CD4-positive, alpha-beta T cell treated with Interleukin-2 at 100 ng/mL for 4 hours (primary cell): Measurements from ENCODE around the gene OR1C1.
"Not testable (repeated sequence)": the region's sequence is repeated elsewhere in the genome, so short reads cannot be mapped to it uniquely, and the experiment has no call there.

Experiments
- DNase-seq: peaks from one replicate; pipeline ENCODE4 v3.0.0-alpha.2; 2020; ENCODE audit warnings: low spot score

OR1C1 gene, protein sequence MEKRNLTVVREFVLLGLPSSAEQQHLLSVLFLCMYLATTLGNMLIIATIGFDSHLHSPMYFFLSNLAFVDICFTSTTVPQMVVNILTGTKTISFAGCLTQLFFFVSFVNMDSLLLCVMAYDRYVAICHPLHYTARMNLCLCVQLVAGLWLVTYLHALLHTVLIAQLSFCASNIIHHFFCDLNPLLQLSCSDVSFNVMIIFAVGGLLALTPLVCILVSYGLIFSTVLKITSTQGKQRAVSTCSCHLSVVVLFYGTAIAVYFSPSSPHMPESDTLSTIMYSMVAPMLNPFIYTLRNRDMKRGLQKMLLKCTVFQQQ

DNA sequence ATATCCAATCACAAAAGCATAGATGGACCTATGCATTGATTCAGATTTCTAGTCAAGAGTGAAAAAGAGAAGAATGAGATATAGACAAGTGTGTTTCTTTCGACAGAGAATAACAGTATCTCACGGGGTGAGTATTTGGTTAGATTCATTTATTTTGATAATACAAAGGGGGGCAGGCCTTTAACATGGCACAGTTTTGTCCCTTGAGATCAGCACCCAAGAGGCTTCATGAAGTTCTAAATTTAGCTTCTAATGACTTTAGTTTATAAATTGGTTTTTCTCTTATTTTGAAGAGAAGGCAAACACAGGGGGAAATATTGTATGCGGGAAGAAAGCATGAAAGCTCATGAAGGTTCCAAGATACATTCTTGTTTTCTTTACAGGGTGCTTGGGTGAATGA, at the start of gene OR1C1:
Gene OR1C1, minus strand, starts transcription at position 101 of the 400 bp plus-strand sequence. CDS start 2,150 bp downstream, outside the sequence.
- no peak for DNase-seq

DNA sequence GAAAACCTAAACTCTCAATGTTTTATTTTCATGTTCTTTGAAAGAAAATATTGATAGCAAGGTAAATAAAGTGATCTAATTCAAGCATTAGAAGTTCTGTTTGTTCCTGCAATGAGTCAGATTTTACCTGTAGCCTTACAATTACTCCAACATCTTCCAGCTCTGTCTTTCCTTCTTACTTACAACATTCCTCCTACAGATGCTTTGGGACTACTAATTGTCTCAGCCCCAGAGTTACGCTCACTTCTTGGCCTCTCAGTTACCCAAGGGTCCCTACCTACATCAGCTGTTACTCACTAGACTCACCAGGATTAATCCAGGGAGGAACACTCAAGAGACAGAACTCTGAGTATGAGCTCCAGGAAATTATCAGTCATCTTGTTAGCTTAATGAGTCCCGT, 37.2 kb upstream of the OR1C1 start:
- no peak for DNase-seq

DNA sequence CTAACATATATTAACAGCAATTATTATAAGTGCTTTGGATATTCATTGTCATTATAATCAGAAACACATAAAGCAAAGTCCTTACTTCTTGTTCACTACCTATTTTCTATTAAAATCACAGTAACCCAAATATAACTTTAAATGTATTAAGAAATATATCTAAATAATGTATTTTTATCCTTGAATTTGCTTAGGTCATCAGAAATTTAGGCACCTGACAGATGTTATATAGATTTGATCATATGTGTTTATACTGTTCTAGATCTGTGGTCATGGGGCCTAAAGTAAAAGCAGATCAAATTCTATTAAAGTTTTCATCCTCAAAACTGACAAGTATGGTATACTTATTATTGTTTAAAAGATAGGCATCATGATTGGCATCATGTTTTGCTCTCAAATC, 9.2 kb upstream of the OR1C1 start:
- DNase-seq, result no peak

DNA sequence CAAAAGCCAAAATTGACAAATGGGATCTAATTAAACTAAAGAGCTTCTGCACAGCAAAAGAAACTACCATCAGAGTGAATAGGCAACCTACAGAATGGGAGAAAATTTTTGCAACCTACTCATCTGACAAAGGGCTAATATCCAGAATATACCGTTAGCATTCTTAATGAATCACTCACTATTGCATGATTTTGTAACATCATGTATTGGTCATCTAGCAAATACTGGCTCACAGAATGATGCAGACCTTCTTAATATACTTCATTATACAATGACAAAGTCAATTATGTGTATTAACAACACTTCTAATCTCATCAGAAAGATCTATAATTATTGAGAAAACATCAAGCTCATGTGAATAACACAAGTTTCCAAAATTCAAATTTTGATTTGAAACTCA, 6.0 kb downstream of the OR1C1 start:
- DNase-seq, result not testable (repeated sequence)

DNA sequence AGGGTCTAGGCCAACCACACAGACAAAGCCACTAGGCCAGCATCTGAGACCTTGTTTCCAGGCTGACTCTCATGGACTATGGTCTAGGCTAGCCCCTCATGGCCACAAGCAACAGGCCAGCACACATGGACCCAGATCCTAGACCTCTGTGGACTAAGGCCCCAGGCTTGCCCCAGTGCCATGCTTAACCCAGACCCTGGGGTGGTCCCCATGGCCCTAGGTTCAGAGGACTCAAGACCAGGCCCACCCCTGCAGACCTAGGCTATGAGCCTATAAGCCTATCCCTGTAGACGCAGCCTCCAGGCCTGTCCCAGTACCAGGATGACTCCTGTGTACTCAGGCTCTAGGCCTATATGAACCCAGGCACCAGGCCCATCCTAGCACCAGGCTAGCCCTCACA, 10.5 kb downstream of the OR1C1 start:
- DNase-seq, result no peak

DNA sequence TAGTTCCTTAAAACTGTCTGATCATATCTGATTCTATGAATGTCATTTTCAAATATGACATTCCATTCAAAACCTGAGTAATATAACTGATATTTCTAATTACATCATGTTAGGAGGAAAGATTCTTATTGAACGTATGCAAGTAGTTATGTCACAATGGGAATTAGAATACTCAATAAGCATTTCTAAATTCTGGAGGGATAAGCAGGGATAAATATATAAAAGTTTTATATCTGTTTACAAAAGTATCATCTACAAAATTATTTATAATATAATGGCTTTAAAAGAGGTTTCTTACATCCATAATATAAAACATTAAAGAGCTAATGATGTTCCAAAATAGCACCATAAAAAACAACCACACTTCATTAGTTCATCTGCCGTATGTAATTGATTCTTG, 12.3 kb downstream of the OR1C1 start, which contains the start of gene OR14A2:
Gene OR14A2, minus strand, starts transcription at position 101 of the 400 bp plus-strand sequence.
- DNase-seq, result no peak

DNA sequence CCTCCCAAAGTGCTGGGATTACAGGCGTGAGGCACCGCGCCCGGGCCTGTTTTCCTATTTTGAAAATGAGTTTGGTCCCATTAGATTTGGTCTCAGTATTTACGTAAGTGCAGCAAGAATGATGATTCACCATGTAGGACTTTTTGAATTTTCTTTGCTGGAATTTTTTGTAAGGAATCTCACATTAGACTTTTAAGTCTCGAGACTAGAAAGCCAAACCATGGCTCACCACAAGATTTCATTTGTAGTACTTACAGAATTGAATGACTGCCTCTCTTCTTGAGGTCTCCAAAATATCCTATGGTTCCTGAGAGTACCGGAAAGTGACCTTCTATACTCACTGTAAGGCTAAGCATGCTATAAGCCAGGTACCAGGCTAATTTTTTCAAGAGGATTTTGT, 12.7 kb downstream of the OR1C1 start:
- no peak for DNase-seq

DNA sequence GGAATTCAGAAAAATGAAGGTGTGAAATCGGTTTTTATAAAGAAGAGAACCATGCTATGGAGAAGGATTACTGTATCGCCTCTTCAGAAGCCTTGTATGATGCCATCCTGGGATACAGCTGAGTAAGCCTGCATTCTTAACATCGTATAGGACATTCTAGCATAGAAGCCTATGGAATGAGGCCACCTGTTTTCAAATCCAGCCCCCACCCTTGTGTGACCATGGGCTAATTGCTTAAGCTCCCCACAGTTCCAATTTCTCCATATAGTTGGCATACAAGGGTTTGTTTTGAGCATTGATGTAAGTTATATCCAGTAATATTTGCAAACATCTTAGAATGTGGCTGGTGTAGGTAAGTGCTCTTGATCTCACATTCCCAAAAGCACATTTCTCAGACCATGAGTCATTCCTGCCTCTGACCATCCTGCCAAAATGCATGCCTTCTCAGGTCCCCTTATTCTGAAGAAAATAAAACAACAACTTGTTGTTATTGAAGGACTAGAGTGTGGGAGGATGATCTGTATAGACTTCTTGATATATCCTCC, 13.9 kb downstream of the OR1C1 start:
- DNase-seq, result no peak

DNA sequence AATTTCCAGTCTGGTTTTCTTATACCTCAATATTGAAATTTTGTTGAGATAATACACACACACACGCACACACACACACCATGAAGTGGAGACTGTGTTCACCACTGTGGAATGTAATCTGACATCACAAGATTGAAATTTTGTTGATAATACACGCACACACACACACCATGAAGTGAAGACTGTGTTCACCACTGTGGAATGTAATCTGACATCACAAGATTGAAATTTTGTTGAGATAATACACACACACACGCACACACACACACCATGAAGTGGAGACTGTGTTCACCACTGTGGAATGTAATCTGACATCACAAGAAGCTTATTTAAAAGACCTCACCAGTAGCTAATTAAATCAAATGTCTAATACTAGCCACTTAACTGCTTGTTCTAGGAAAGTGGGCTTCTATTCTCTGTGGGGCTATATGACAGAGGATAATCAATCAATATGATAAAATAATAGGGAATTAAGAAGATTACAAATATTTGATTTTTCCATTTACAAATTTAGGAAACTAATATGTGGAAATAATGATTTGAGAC, 18.1 kb downstream of the OR1C1 start:
- DNase-seq, result not testable (repeated sequence)

DNA sequence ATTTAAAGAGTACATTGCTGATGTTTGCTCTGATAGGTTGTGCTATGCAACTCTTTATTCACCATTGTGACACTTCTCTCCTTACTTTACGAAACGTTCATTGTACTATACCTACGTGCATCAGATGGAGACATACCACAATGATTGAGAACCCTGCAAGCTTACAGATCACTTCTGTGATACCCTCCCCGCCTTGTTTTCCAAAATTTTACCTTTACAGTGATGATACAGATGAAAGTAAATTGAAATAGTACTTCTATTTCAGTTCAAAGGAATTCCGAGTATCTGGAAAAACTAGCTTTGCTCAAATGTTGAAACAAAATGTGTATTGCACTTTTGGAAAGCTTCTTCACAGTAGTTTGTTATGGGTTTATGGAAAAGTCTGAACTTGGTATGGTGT, 18.6 kb downstream of the OR1C1 start:
- no peak for DNase-seq

DNA sequence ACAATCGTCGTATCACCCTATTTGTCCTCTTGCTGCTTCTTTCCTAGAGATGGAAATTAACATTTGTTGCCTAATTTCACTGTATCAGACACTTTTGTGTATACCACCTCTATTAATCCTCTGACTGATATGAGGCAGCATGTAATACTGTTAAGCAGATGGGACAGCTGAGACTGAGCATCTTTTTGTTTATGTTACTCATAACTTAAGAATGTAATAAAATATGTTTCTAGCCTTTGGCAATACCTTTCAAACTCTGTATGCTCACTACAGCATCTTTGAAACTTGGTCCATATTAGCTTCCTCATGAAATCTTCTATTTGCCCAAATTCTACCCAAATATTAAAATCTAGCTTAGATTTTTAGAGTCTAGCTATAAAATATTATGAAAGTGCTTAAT, 19.6 kb downstream of the OR1C1 start:
- no peak for DNase-seq

DNA sequence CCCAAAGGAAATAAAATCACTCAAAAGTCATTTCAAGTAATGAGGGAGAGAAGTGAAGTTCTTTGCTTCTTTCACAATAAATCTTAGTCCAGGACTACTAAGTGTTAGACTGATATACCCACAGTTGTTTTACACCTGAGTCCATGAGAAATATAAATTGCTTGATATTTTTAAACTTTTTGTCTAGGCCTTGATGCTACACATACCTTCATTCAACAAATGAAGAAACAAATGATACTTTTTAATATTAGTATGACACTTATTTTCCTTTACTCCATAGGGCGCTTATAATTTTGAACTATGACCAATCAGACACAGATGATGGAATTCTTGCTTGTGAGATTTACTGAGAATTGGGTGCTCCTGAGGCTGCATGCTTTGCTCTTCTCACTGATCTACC, 22.0 kb downstream of the OR1C1 start, which contains the start of gene OR14K1:
Gene OR14K1, plus strand, starts transcription at position 301 of the 400 bp plus-strand sequence. Its CDS starts 0 bp downstream, at position 301.
- DNase-seq, result no peak

DNA sequence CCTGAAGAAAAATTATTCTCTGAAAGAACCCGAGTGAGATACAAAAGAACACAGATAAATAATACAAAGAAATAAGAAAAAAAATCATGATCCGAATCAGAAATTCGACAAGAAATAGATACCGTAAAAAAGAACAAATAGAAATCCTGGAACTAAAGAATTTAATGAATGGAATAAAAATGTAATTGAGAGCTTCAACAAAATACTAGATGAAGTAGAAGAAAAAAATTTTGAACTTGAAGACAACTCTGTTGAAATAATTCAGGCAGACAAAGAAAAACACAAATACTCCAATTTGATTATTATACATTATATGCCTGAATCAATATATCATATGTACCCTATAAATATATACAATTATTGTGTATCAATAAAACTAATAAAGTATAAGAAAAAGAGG, 39.1 kb downstream of the OR1C1 start:
- no peak for DNase-seq

DNA sequence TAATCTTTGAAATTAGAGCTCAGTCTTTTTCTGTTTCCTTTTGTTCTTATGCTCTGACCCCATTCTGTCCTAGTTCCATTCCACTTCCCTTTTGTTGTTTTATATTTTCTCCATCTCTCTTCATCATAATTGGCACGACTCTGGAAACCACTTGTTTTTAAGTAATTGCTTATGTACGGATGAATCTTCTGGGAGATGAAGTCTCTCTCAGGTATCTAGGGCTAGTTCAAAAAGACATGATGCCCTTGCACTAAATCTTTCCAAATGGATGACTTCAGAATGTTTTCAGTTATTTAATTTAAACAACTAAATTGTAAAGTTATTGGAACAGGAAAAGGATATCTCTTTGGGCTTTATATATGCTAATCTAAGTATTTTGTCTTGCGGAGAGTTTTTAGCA, 43.8 kb downstream of the OR1C1 start, which contains the start of gene OR6F1:
Gene OR6F1, minus strand, starts transcription at position 101 of the 400 bp plus-strand sequence. CDS start 3,891 bp downstream, outside the sequence.
- no peak for DNase-seq

DNA sequence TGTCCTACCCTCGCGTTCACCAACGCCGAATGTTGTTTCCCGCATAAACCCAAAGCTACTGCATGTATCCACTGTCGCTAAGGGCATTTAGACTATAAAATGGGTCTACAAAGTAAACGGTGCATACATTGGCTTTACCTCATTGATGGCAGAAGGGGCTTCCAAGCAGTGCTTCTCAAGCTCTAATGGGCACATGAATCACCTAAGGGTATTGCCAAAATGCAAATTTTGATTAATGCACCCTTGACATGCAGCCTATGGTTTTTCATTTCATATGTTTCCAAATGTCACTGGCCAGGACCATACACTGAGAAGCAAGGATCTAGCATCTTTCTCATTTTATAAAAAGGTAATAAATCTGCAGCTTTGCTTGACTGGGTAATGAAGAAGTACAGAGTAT, 46.6 kb downstream of the OR1C1 start:
- no peak for DNase-seq

DNA sequence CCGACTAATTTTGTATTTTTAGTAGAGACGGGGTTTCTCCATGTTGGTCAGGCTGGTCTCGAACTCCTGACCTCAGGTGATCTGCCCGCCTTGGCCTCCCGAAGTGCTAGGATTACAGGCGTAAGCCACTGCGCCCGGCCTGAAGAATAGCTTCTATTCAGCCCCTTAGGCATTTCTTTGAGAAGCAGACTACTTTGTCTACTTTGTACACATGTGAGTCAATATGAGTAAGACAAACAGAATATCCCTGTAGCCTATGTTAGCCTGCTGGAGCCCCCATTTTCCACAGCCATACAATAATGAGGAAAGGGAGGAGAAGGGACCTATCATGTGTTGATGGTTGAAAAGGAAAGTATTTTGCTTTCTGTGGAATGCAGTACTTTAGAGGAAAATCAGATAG, 49.7 kb downstream of the OR1C1 start:
- not testable (repeated sequence) for DNase-seq
